Kidney epithelial cell (primary cell): ENCODE data around the gene ZNF554. TPM values are rescaled to one million over a fixed set of nuclear protein-coding genes. Genes with fewer than 3 reads are reported as not detected.

Source experiments
- DNase-seq: peaks from one replicate; pipeline ENCODE4 v3.0.0-alpha.2; 2010; ENCODE audit warnings: low read depth
- H3K27me3 ChIP-seq: 2 replicates; pipeline ENCODE4 v1.6.0; 2011; ENCODE audit warnings: low read length; ENCODE audit not compliant: control insufficient read depth, insufficient read depth
- H3K36me3 ChIP-seq: 2 replicates; pipeline ENCODE4 v1.5.1; 2011; ENCODE audit warnings: low read length; ENCODE audit not compliant: control insufficient read depth, insufficient read depth
- H3K4me3 ChIP-seq: 2 replicates; pipeline ENCODE4 v1.5.1; 2011; ENCODE audit warnings: low read depth, mild to moderate bottlenecking, control low read depth, low read length
- CTCF ChIP-seq: IDR thresholded peaks from 2 replicates; pipeline ENCODE4 v1.5.1; 2011; ENCODE audit warnings: mild to moderate bottlenecking, moderate library complexity, low read length, control low read depth, inconsistent platforms; ENCODE audit not compliant: insufficient read depth, poor library complexity, severe bottlenecking
- total RNA-seq: library from RNA; depleted of rRNA; stranded (reverse); fragments of >200 nt; gene quantifications from 2 replicates; pipeline ENCODE4 v1.2.3, GENCODE V29; 2015

ZNF554 gene
- total RNA-seq, 1 donor from 2014 or later: 4.5 TPM

- Histone ChIP-seq H3K4me3 (no peak overlapping the region), H3K27me3 (no peaks in the 10 kb centered on the region), H3K36me3 (no peaks in the 10 kb centered on the region)
- no peak for DNase-seq
- no peak for TF ChIP-seq CTCF
Observed at GRCh38 chr19:2798733-2799132, 20.9 kb upstream of the ZNF554 start.

- no peak for DNase-seq
- Histone ChIP-seq H3K4me3 (no peak overlapping the region), H3K36me3 (no peaks in the 10 kb centered on the region), H3K27me3 (no peaks in the 10 kb centered on the region)
- no peak for TF ChIP-seq CTCF
Observed at GRCh38 chr19:2799273-2800020, 20.2 kb upstream of the ZNF554 start.

- H3K4me3 ChIP-seq: no peak overlapping the region
- no peak for DNase-seq
- no peaks in the 10 kb centered on the region for H3K36me3 ChIP-seq
- TF ChIP-seq CTCF: no peak
- no peaks in the 10 kb centered on the region for H3K27me3 ChIP-seq
Observed at GRCh38 chr19:2800506-2800905, 19.2 kb upstream of the ZNF554 start.

GRCh38 chr19:2802826-2803225 is 16.8 kb upstream of the ZNF554 start:
- Histone ChIP-seq H3K27me3 (no peaks in the 10 kb centered on the region), H3K36me3 (no peaks in the 10 kb centered on the region)
- DNase-seq: no peak

GRCh38 chr19:2803486-2804155 is 16.0 kb upstream of the ZNF554 start:
- no peaks in the 10 kb centered on the region for H3K36me3 ChIP-seq
- no peaks in the 10 kb centered on the region for H3K27me3 ChIP-seq
- DNase-seq: no peak
- H3K4me3 ChIP-seq: no peak overlapping the region
- TF ChIP-seq CTCF: no peak

More at GRCh38 chr19:2802826-2803225, 16.8 kb upstream of the ZNF554 start:
- no peak overlapping the region for H3K4me3 ChIP-seq
- no peak for TF ChIP-seq CTCF
